IPS DF 19.7 (cell line): ENCODE data around the gene RTN4R.

ENCODE experiments used
- DNase-seq: peaks from one replicate; pipeline ENCODE4 v3.0.0-alpha.2; 2013; ENCODE audit warnings: low read depth, low spot score

RTN4R gene

GRCh38 chr22:20201837-20202392 lies 66.2 kb downstream of the RTN4R start:
- no peak for DNase-seq

- DNase-seq: no peak
These were observed 68.2 kb downstream of the RTN4R start for GRCh38 chr22:20199906-20200305.

- no peak for DNase-seq
These were observed 68.7 kb downstream of the RTN4R start for GRCh38 chr22:20199413-20199842.

- no peak for DNase-seq
These were observed 69.4 kb downstream of the RTN4R start for GRCh38 chr22:20198557-20199319.

- DNase-seq: no peak
These were observed 70.6 kb downstream of the RTN4R start for GRCh38 chr22:20197407-20198030.

- no peak for DNase-seq
These were observed 71.8 kb downstream of the RTN4R start for GRCh38 chr22:20196094-20196842.

GRCh38 chr22:20194681-20195593 lies 73.2 kb downstream of the RTN4R start:
- DNase-seq: no peak

- DNase-seq: no peak
These were observed 74.2 kb downstream of the RTN4R start for GRCh38 chr22:20193761-20194494.

GRCh38 chr22:20192972-20193760 lies 75.0 kb downstream of the RTN4R start:
- DNase-seq: no peak

- no peak for DNase-seq
These were observed 75.7 kb downstream of the RTN4R start for GRCh38 chr22:20192293-20192971.

GRCh38 chr22:20191803-20192202 lies 76.3 kb downstream of the RTN4R start:
- no peak for DNase-seq
